Stimulated activated CD4-positive, alpha-beta T cell treated with anti-CD3 and anti-CD28 coated beads, Interleukin-12 subunit alpha, Interleukin-12 subunit beta, amount 100 ng/mL, for 4 hours (primary cell): ENCODE measurements around the gene RAB26.
"Not testable (repeated sequence)": the region's sequence is repeated elsewhere in the genome, so short reads cannot be mapped to it uniquely, and the experiment has no call there.

Experiments
- DNase-seq: peaks from one replicate; pipeline ENCODE4 v3.0.0-alpha.2; 2020

RAB26 gene

DNA sequence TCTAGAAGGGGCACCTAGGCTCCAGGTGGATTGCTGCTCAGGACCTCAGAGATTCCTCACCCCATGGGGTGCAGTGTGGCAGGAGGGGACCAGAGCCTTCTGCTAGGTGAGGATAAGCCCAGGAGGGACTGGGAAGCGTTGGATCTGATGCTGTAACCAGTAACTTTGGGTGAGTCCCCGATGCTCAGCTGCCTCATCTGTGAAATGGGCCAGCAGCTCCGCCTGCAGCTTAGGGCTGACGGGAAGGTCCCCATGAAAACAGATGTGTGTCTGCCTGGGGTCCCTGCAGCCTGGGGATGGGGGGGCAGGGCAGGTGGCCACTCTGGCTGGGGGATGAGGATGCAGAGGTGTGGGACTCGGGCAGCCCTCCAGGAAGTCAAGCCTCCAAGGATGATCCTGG, 50.7 kb downstream of the RAB26 start:
- no peak for DNase-seq

DNA sequence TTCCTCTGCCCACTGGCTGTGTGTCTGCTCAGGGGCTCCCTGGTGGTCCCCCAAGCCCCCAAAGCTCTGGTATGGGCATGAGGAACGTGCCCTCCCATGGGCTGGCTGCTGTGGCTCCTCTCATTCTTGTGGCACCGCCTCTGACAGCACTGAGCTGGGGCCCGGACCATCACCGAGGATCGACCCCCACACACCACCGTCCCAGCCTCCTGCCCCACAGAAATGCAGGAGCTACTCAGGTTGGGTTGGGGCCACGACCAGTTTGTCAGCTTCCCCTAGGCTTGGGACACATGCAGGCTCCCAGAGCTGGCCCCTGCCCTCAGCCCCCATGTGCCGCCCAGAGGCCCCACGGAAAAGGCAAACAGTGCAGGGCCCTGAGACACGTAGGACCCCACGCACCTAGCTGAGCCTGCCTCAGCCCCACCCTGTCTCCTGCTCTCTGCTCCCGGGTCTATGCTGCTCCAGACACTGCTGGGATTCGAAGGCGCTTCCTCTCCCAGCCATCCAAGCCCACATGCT, 51.3 kb downstream of the RAB26 start:
- DNase-seq = no peak

DNA sequence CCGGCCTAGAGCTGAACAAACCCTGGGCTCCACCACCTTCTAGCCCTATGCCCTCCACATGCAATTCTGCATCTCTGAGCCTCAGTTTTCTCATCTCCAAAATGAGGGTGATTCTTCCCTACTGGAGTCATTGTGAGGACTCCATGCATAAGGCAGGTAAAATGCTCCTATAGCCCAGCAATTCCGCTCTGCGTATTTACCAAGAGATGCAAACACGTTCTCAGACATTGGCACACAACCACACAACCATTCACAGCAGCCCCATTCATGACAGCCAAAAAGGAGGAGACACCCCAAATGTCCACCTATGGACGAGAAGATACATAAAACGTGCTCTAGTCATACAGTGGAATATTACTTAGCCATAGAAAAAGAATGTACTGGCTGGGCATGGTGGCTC, 51.9 kb downstream of the RAB26 start:
- DNase-seq = no peak

DNA sequence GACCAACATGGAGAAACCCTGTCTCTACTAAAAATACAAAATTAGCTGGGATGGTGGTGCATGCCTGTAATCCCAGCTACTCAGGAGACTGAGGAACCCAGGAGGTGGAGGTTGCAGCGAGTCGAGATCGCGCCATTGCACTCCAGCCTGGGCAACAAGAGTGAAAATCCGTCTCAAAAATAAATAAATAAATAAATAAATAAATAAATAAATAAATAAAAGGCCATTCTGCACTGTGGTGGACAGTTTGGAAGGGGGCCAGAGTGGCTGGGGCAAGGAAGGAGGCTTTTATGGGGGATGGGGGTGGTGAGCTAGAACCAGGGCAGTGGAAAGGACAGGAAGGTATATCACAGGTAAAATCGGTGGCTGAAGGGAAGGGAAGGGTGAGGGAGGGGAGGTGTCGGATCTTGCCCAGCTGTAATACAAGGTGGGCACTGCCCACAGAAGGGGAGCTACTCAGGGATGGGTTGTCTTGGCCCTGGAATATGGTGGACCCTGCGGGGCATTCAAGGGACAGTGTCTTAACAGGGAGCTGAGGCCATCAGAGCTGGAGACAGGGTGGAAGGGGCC, 54.8 kb downstream of the RAB26 start:
- not testable (repeated sequence) for DNase-seq
